Measurements from ENCODE around the gene SLC22A31.

SLC22A31 gene

GRCh38 chr16:89242795-89243200, 42.5 kb upstream of the SLC22A31 start:
- Histone ChIP-seq H3K9ac (ENCODE audit: low read length) (no peak overlapping the region), H3K79me2 (ENCODE audit: control insufficient read depth, insufficient read depth, low read length, poor library complexity) (peaks cover 7% of the 10 kb centered on the region), H3K27ac (ENCODE audit: low read depth, low read length) (no peak overlapping the region), H4K8ac (ENCODE audit: low read depth, low read length) (no peak overlapping the region), H3K79me1 (ENCODE audit: low read length) (peaks cover 14% of the 10 kb centered on the region), H3K36me3 (ENCODE audit: control insufficient read depth in 1 of 2, insufficient read depth in 2 of 2, low read length in 2 of 2) (no peaks in the 10 kb centered on the region), H2AFZ (ENCODE audit: insufficient read depth, low read length, poor library complexity) (no peak overlapping the region), H3K4me2 (ENCODE audit: low read length) (no peak overlapping the region), H3K23ac (ENCODE audit: low read length) (no peak overlapping the region), H3K4me3 (ENCODE audit: low read depth, low read length) (no peak overlapping the region), H2BK120ac (ENCODE audit: insufficient read depth, low read length, poor library complexity) (no peak overlapping the region), H2AK5ac (ENCODE audit: low read length) (no peak overlapping the region), H3K4ac (ENCODE audit: low read depth, low read length) (no peak overlapping the region), H3K9me3 (ENCODE audit: insufficient read depth, low read depth, low read length) (peaks cover 4% of the 10 kb centered on the region), H3K18ac (ENCODE audit: low read length) (no peak overlapping the region), H4K91ac (ENCODE audit: low read depth, low read length) (no peak overlapping the region), H3K27me3 (ENCODE audit: insufficient read depth, low read length) (no peaks in the 10 kb centered on the region), H2BK12ac (ENCODE audit: low read length) (no peak overlapping the region), H2BK5ac (ENCODE audit: low read depth, low read length, poor library complexity) (no peak overlapping the region), H4K12ac (ENCODE audit: low read depth, low read length) (no peak overlapping the region), H3K4me1 (ENCODE audit: control insufficient read depth in 1 of 2, insufficient read depth in 2 of 2, low read length in 2 of 2) (peaks cover 8% of the 10 kb centered on the region in 2 experiments), H3K14ac (ENCODE audit: low read length) (no peak overlapping the region)
- no CpG with 5 or more reads among the region's 12 CpGs for WGBS (ENCODE audit: extremely low coverage, insufficient coverage, insufficient read length)
- DNase-seq, result no peak

- H2BK5ac ChIP-seq (ENCODE audit: low read depth, low read length, poor library complexity), result peak overlapping the region; percentile 34
Measured at GRCh38 chr16:89241187-89242007, 41.1 kb upstream of the SLC22A31 start.

GRCh38 chr16:89237733-89238132, 37.4 kb upstream of the SLC22A31 start:
- peak in 1 of 2 donors; percentile 16 for DNase-seq
- H2BK12ac ChIP-seq (ENCODE audit: low read length), result no peak overlapping the region
- H4K12ac ChIP-seq (ENCODE audit: low read depth, low read length), result no peak overlapping the region
- peaks cover 5% of the 10 kb centered on the region for H3K79me2 ChIP-seq (ENCODE audit: control insufficient read depth, insufficient read depth, low read length, poor library complexity)
- H2AK5ac ChIP-seq (ENCODE audit: low read length), result no peak overlapping the region
- H4K91ac ChIP-seq (ENCODE audit: low read depth, low read length), result no peak overlapping the region
- no peak overlapping the region for H3K4ac ChIP-seq (ENCODE audit: low read depth, low read length)
- no peak overlapping the region for H2BK120ac ChIP-seq (ENCODE audit: insufficient read depth, low read length, poor library complexity)
- peaks cover 10% of the 10 kb centered on the region for H3K79me1 ChIP-seq (ENCODE audit: low read length)
- no CpG with 5 or more reads among the region's 3 CpGs for WGBS (ENCODE audit: extremely low coverage, insufficient coverage, insufficient read length)
- no peak overlapping the region for H2BK5ac ChIP-seq (ENCODE audit: low read depth, low read length, poor library complexity)
- H3K27ac ChIP-seq (ENCODE audit: low read depth, low read length), result no peak overlapping the region
- H3K18ac ChIP-seq (ENCODE audit: low read length), result no peak overlapping the region
- H3K36me3 ChIP-seq (ENCODE audit: control insufficient read depth in 1 of 2, insufficient read depth in 2 of 2, low read length in 2 of 2), result peaks cover 15 to 18% of the 10 kb centered on the region in 2 experiments
- no peak overlapping the region for H4K8ac ChIP-seq (ENCODE audit: low read depth, low read length)
- no peak overlapping the region for H3K23ac ChIP-seq (ENCODE audit: low read length)
- H2AFZ ChIP-seq (ENCODE audit: insufficient read depth, low read length, poor library complexity), result no peak overlapping the region
- peaks cover 3 to 4% of the 10 kb centered on the region in 2 experiments for H3K4me1 ChIP-seq (ENCODE audit: control insufficient read depth in 1 of 2, insufficient read depth in 2 of 2, low read length in 2 of 2)
- H3K27me3 ChIP-seq (ENCODE audit: insufficient read depth, low read length), result no peaks in the 10 kb centered on the region
- no peak overlapping the region for H3K4me3 ChIP-seq (ENCODE audit: low read depth, low read length)
- H3K14ac ChIP-seq (ENCODE audit: low read length), result no peak overlapping the region
- no peak overlapping the region for H3K9ac ChIP-seq (ENCODE audit: low read length)
- no peak overlapping the region for H3K4me2 ChIP-seq (ENCODE audit: low read length)
- peaks cover 9% of the 10 kb centered on the region for H3K9me3 ChIP-seq (ENCODE audit: insufficient read depth, low read depth, low read length)

More at GRCh38 chr16:89241187-89242007, 41.1 kb upstream of the SLC22A31 start:
- Histone ChIP-seq H3K27ac (ENCODE audit: low read depth, low read length) (peak overlapping the region; percentile 77), H3K9me3 (ENCODE audit: insufficient read depth, low read depth, low read length) (peaks cover under 1% of the 10 kb centered on the region), H3K23ac (ENCODE audit: low read length) (no peak overlapping the region), H3K4ac (ENCODE audit: low read depth, low read length) (peak overlapping the region; percentile 99), H3K36me3 (ENCODE audit: control insufficient read depth in 1 of 2, insufficient read depth in 2 of 2, low read length in 2 of 2) (no peaks in the 10 kb centered on the region), H4K8ac (ENCODE audit: low read depth, low read length) (peak overlapping the region; percentile 98), H3K79me1 (ENCODE audit: low read length) (peaks cover 10% of the 10 kb centered on the region), H3K79me2 (ENCODE audit: control insufficient read depth, insufficient read depth, low read length, poor library complexity) (peaks cover 5% of the 10 kb centered on the region), H3K9ac (ENCODE audit: low read length) (peak overlapping the region; percentile 93), H4K91ac (ENCODE audit: low read depth, low read length) (peak overlapping the region; percentile 93), H3K18ac (ENCODE audit: low read length) (peak overlapping the region; percentile 80), H2AK5ac (ENCODE audit: low read length) (peak overlapping the region; percentile 89), H3K4me2 (ENCODE audit: low read length) (peak overlapping the region; percentile 71), H2AFZ (ENCODE audit: insufficient read depth, low read length, poor library complexity) (peak overlapping the region; percentile 75), H3K27me3 (ENCODE audit: insufficient read depth, low read length) (no peaks in the 10 kb centered on the region), H2BK12ac (ENCODE audit: low read length) (peak overlapping the region; percentile 31), H3K4me3 (ENCODE audit: low read depth, low read length) (peak overlapping the region; percentile 89), H3K14ac (ENCODE audit: low read length) (peak overlapping the region; percentile 84), H3K4me1 (ENCODE audit: control insufficient read depth in 1 of 2, insufficient read depth in 2 of 2, low read length in 2 of 2) (peaks cover 3 to 4% of the 10 kb centered on the region in 2 experiments), H4K12ac (ENCODE audit: low read depth, low read length) (peak overlapping the region; percentile 73), H2BK120ac (ENCODE audit: insufficient read depth, low read length, poor library complexity) (peak overlapping the region; percentile 82)
- WGBS (ENCODE audit: extremely low coverage, insufficient coverage, insufficient read length), result no CpG with 5 or more reads among the region's 39 CpGs
- DNase-seq, result peak; percentile 56 to 75

GRCh38 chr16:89233678-89234490, 33.5 kb upstream of the SLC22A31 start:
- H3K4me1 ChIP-seq (ENCODE audit: control insufficient read depth in 1 of 2, insufficient read depth in 2 of 2, low read length in 2 of 2), result no peaks in the 10 kb centered on the region
- peaks cover 22% of the 10 kb centered on the region for H3K9me3 ChIP-seq (ENCODE audit: insufficient read depth, low read depth, low read length)
- no peak overlapping the region for H4K91ac ChIP-seq (ENCODE audit: low read depth, low read length)
- no peak overlapping the region for H3K4me2 ChIP-seq (ENCODE audit: low read length)
- H3K4me3 ChIP-seq (ENCODE audit: low read depth, low read length), result peak overlapping the region; percentile 55
- H2BK120ac ChIP-seq (ENCODE audit: insufficient read depth, low read length, poor library complexity), result no peak overlapping the region
- H3K14ac ChIP-seq (ENCODE audit: low read length), result no peak overlapping the region
- H3K18ac ChIP-seq (ENCODE audit: low read length), result no peak overlapping the region
- no peaks in the 10 kb centered on the region for H3K79me1 ChIP-seq (ENCODE audit: low read length)
- no peak overlapping the region for H2AFZ ChIP-seq (ENCODE audit: insufficient read depth, low read length, poor library complexity)
- no peak overlapping the region for H2AK5ac ChIP-seq (ENCODE audit: low read length)
- no peak overlapping the region for H4K12ac ChIP-seq (ENCODE audit: low read depth, low read length)
- no peak overlapping the region for H3K27ac ChIP-seq (ENCODE audit: low read depth, low read length)
- H2BK12ac ChIP-seq (ENCODE audit: low read length), result no peak overlapping the region
- H3K4ac ChIP-seq (ENCODE audit: low read depth, low read length), result no peak overlapping the region
- H2BK5ac ChIP-seq (ENCODE audit: low read depth, low read length, poor library complexity), result no peak overlapping the region
- H3K9ac ChIP-seq (ENCODE audit: low read length), result no peak overlapping the region
- WGBS (ENCODE audit: extremely low coverage, insufficient coverage, insufficient read length), result no CpG with 5 or more reads among the region's 16 CpGs
- no peak overlapping the region for H3K23ac ChIP-seq (ENCODE audit: low read length)
- DNase-seq, result no peak
- H4K8ac ChIP-seq (ENCODE audit: low read depth, low read length), result no peak overlapping the region
- peaks cover 38 to 51% of the 10 kb centered on the region in 2 experiments for H3K36me3 ChIP-seq (ENCODE audit: control insufficient read depth in 1 of 2, insufficient read depth in 2 of 2, low read length in 2 of 2)
- no peaks in the 10 kb centered on the region for H3K79me2 ChIP-seq (ENCODE audit: control insufficient read depth, insufficient read depth, low read length, poor library complexity)
- H3K27me3 ChIP-seq (ENCODE audit: insufficient read depth, low read length), result no peaks in the 10 kb centered on the region

Measured in trophoblast cell (in vitro differentiated cells and primary cell).